Keratinocyte (primary cell): ENCODE measurements around the gene MAGI2. TPM values are rescaled to one million over a fixed set of nuclear protein-coding genes. Genes with fewer than 3 reads are reported as not detected.

Experiments
- DNase-seq: peaks from one replicate; pipeline ENCODE4 v3.0.0-alpha.2; 2011; ENCODE audit warnings: low read depth, missing footprints, low spot score
- FAIRE-seq: peaks from 2 replicates; lab custom pipeline; 2011; peaks lifted over from hg19 to GRCh38; lab: Jason Lieb, UNC
- H2AFZ ChIP-seq: 2 replicates; pipeline ENCODE4 v1.6.0; 2012; ENCODE audit warnings: low read length, control low read depth, inconsistent platforms; ENCODE audit not compliant: control insufficient read depth
- H3K27ac ChIP-seq: 2 replicates; pipeline ENCODE4 v1.5.1; 2011; ENCODE audit warnings: low read length; ENCODE audit not compliant: control insufficient read depth, insufficient read depth
- H3K27me3 ChIP-seq: 3 replicates; pipeline ENCODE4 v1.6.0; 2011; ENCODE audit warnings: low read length; ENCODE audit not compliant: control insufficient read depth, insufficient read depth; ENCODE audit errors: extremely low read depth
- H3K36me3 ChIP-seq, 2 experiments: 2 replicates in 1 of 2; 3 replicates in 1 of 2; pipeline ENCODE4 v1.5.1; 2011; ENCODE audit warnings: low read length in 2 of 2, mild to moderate bottlenecking in 1 of 2; ENCODE audit not compliant: control insufficient read depth in 2 of 2, insufficient read depth in 2 of 2; ENCODE audit errors: extremely low read depth in 1 of 2
- H3K4me1 ChIP-seq: 3 replicates; pipeline ENCODE4 v1.5.1; 2011; ENCODE audit warnings: low read length; ENCODE audit not compliant: control insufficient read depth, insufficient read depth; ENCODE audit errors: extremely low read depth
- H3K4me2 ChIP-seq: 3 replicates; pipeline ENCODE4 v1.6.0; 2011; ENCODE audit warnings: low read depth, low read length; ENCODE audit not compliant: control insufficient read depth, insufficient read depth; ENCODE audit errors: extremely low read depth
- H3K4me3 ChIP-seq, 3 experiments: fragments of 200-600 bp in 1 of 3; sonication (generic) in 1 of 3; 2 replicates in 2 of 3; 3 replicates in 1 of 3; pipeline ENCODE4 v1.5.1; 2011 to 2016; ENCODE audit warnings: low read length in 3 of 3, mild to moderate bottlenecking in 3 of 3, control low read depth in 2 of 3, inconsistent platforms in 1 of 3, low read depth in 1 of 3, mixed read lengths in 1 of 3, mixed run types in 1 of 3, moderate library complexity in 1 of 3; ENCODE audit not compliant: control insufficient read depth in 2 of 3, insufficient read depth in 2 of 3; ENCODE audit errors: extremely low read depth in 1 of 3
- H3K79me2 ChIP-seq: 2 replicates; pipeline ENCODE4 v1.6.0; 2012; ENCODE audit warnings: low read length; ENCODE audit not compliant: control insufficient read depth, insufficient read depth
- H3K9ac ChIP-seq: 3 replicates; pipeline ENCODE4 v1.6.0; 2011; ENCODE audit warnings: low read length; ENCODE audit not compliant: control insufficient read depth, insufficient read depth; ENCODE audit errors: extremely low read depth
- H3K9me1 ChIP-seq: 3 replicates; pipeline ENCODE4 v1.6.0; 2011; ENCODE audit warnings: low read length; ENCODE audit not compliant: control insufficient read depth, insufficient read depth; ENCODE audit errors: extremely low read depth
- H3K9me3 ChIP-seq: 2 replicates; pipeline ENCODE4 v1.5.1; 2012; ENCODE audit warnings: low read depth, low read length; ENCODE audit not compliant: control insufficient read depth
- H4K20me1 ChIP-seq: 3 replicates; pipeline ENCODE4 v1.6.0; 2011; ENCODE audit warnings: low read length; ENCODE audit not compliant: control insufficient read depth, insufficient read depth; ENCODE audit errors: extremely low read depth
- EZH2 ChIP-seq: IDR thresholded peaks from one replicate; pipeline ENCODE4 v1.6.1; 2012; ENCODE audit warnings: inconsistent platforms, mild to moderate bottlenecking, low read length, moderate library complexity
- dilution Hi-C: fragments of 300-500 bp; cut with MboI; formaldehyde crosslinking; loops from one replicate; pipeline ENCODE4 v1.7.0; 2020; ENCODE audit warnings: low sequenced_read_pairs; ENCODE audit not compliant: extremely low pct_ligation_motif_present
- polyA plus RNA-seq, 5 experiments: library from polyadenylated mRNA; depleted of rRNA in 3 of 5; stranded (reverse) in 3 of 5; stranded (forward) in 1 of 5; unstranded in 1 of 5; fragments of >200 nt; gene quantifications; 1 replicate in 1 of 5; 2 replicates in 3 of 5; 3 replicates in 1 of 5; pipeline versions ENCODE4 v1.2.1 to v1.2.3, GENCODE V29; 2011 to 2012; ENCODE audit warnings: missing spikeins in 2 of 5, low read depth in 1 of 5, low replicate concordance in 1 of 5
- TF ChIP-seq, protein P1 (sequence below), 3 experiments: IDR thresholded peaks in 1 of 3; conservative IDR thresholded peaks in 1 of 3; optimal IDR thresholded peaks in 1 of 3; 2 replicates in 2 of 3; 3 replicates in 1 of 3; pipeline versions ENCODE3 to v1.5.1; 2011; ENCODE audit warnings: low read length in 3 of 3, mild to moderate bottlenecking in 3 of 3, moderate library complexity in 2 of 3, control low read depth in 1 of 3, inconsistent platforms in 1 of 3; ENCODE audit not compliant: insufficient read depth in 2 of 3; ENCODE audit errors: extremely low read depth in 1 of 3

Gene MAGI2
- polyA plus RNA-seq, 1 donor (not counting 4 experiments of a cell fraction or from before 2014, with no cell fraction given) = 0.07 TPM

DNA sequence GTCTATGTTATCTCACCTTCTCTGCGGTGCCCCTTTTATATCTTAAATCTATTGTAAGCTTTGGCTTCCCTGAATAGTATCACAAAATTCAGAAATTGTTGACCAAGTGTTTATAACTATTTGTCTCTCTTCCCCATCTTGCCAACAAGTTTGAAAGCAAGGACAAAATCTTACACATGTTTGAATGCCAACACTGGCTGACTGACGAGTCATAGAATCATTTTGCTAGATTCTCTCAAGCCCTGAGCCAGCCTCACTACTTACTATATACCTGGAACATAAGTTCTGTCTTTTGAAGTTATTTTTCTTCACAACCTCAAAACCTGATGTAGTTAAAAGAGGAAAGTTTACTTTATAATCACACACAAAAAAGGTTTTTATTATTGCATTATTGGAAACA is 954.2 kb downstream of the MAGI2 start:
- FAIRE-seq = no peak
- H4K20me1 ChIP-seq = no peaks in the 10 kb centered on the region

DNA sequence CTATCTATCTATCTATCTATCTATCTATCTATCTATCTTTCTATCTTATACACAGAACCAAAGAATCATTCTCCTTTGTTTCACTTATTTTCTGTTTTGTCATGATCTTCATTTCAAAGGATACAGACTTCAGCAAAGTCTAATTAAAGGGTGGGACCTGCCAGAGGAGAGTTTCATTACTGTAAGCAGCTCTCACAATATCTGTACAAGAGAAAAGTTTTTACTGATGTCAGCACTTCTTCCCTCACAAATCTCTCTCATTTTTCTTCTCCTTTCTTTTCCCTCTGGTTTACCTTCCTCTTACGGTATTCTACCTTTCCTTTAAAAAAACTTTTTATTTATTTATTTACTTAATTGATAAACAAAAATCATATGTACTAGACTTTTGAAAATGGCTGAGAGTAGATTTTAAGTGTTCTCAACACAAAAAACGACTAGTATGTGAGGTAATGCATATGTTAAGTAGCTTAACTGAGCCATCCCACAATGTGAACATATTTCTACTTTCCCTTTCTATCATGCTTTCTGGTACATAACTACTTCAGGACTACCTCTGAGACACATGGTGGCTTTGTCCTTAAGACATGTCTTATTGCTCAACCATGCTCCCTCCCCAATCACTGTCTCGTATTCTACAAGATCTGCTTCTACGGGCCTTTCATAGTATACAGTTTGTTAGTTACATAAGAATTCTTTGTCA is 955.6 kb downstream of the MAGI2 start:
- no peak overlapping the region for H3K4me2 ChIP-seq
- no peak for TF ChIP-seq EZH2
- TF ChIP-seq, protein P1, sequence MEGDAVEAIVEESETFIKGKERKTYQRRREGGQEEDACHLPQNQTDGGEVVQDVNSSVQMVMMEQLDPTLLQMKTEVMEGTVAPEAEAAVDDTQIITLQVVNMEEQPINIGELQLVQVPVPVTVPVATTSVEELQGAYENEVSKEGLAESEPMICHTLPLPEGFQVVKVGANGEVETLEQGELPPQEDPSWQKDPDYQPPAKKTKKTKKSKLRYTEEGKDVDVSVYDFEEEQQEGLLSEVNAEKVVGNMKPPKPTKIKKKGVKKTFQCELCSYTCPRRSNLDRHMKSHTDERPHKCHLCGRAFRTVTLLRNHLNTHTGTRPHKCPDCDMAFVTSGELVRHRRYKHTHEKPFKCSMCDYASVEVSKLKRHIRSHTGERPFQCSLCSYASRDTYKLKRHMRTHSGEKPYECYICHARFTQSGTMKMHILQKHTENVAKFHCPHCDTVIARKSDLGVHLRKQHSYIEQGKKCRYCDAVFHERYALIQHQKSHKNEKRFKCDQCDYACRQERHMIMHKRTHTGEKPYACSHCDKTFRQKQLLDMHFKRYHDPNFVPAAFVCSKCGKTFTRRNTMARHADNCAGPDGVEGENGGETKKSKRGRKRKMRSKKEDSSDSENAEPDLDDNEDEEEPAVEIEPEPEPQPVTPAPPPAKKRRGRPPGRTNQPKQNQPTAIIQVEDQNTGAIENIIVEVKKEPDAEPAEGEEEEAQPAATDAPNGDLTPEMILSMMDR (optimal IDR thresholded peaks at IDR 0.05 in 1 of 3, IDR thresholded peaks at IDR 0.05 in 1 of 3, conservative IDR thresholded peaks at IDR 0.05 in 1 of 3; ENCODE audit: extremely low read depth in 1 of 3, insufficient read depth in 2 of 3, low read length in 3 of 3) = no peak
- no peaks in the 10 kb centered on the region for H3K36me3 ChIP-seq
- no peak overlapping the region for H3K27ac ChIP-seq
- DNase-seq = no peak
- no peak overlapping the region for H3K4me3 ChIP-seq
- H3K9me1 ChIP-seq = no peaks in the 10 kb centered on the region
- no peaks in the 10 kb centered on the region for H3K27me3 ChIP-seq
- H3K9me3 ChIP-seq = no peaks in the 10 kb centered on the region
- H2AFZ ChIP-seq = no peak overlapping the region
- H3K79me2 ChIP-seq = no peaks in the 10 kb centered on the region
- no peak for FAIRE-seq
- dilution Hi-C loops = no loop called here
- H4K20me1 ChIP-seq = no peaks in the 10 kb centered on the region
- no peak overlapping the region for H3K9ac ChIP-seq
- no peaks in the 10 kb centered on the region for H3K4me1 ChIP-seq

More for the DNA sequence above, 954.2 kb downstream of the MAGI2 start:
- dilution Hi-C loops = no loop called here
- Histone ChIP-seq H3K27me3 (no peaks in the 10 kb centered on the region), H3K9ac (no peak overlapping the region), H3K9me3 (no peaks in the 10 kb centered on the region), H3K79me2 (no peaks in the 10 kb centered on the region), H3K27ac (no peak overlapping the region), H2AFZ (no peak overlapping the region), H3K9me1 (no peaks in the 10 kb centered on the region), H3K4me3 (no peak overlapping the region), H3K4me2 (no peak overlapping the region), H3K36me3 (no peaks in the 10 kb centered on the region), H3K4me1 (no peaks in the 10 kb centered on the region)
- TF ChIP-seq, protein P1 (optimal IDR thresholded peaks at IDR 0.05 in 1 of 3, IDR thresholded peaks at IDR 0.05 in 1 of 3, conservative IDR thresholded peaks at IDR 0.05 in 1 of 3; ENCODE audit: extremely low read depth in 1 of 3, insufficient read depth in 2 of 3, low read length in 3 of 3) = no peak
- no peak for TF ChIP-seq EZH2
- DNase-seq = no peak
